GM21367 (cell line): Measurements from ENCODE around the gene STARD3NL.
"Not testable (repeated sequence)": the region's sequence is repeated elsewhere in the genome, so short reads cannot be mapped to it uniquely, and the experiment has no call there.

Experiments used
- ATAC-seq: cut with Tn5 transposase; IDR thresholded peaks from one replicate; pipeline ENCODE4 v1.9.1; 2021; ENCODE audit not compliant: unreplicated experiment

STARD3NL gene, protein sequence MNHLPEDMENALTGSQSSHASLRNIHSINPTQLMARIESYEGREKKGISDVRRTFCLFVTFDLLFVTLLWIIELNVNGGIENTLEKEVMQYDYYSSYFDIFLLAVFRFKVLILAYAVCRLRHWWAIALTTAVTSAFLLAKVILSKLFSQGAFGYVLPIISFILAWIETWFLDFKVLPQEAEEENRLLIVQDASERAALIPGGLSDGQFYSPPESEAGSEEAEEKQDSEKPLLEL

GRCh38 chr7:38178004-38178694 lies at the start of gene STARD3NL:
TSS of gene STARD3NL (plus strand) at chr7:38178245. CDS start at chr7:38207505, 29,260 bp downstream.
- ATAC-seq: peak; percentile 98

DNA sequence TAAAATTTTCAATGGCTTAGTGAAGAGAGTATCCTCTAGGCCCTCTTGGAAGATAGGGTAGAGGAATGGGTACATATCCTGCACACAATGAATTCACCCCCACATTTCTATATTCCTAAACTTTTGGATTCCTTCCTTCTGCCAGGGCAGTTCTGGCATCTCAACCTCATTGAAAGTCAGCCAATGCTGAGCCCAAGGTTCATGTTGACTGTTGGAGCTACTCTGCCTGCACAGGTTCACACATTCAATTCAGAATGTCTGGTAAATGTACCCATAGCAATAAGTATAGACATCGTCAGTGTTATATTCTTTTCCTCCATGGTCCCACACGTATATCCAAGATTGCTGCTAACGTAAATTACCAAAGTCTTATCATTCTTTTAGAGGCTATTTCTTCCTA lies 48.9 kb upstream of the STARD3NL start:
- no peak for ATAC-seq

GRCh38 chr7:38129579-38129978 lies 48.5 kb upstream of the STARD3NL start:
- ATAC-seq: no peak

GRCh38 chr7:38138171-38138570 lies 39.9 kb upstream of the STARD3NL start:
- ATAC-seq: no peak

- no peak for ATAC-seq
Measured at GRCh38 chr7:38141187-38141586, 36.9 kb upstream of the STARD3NL start.

DNA sequence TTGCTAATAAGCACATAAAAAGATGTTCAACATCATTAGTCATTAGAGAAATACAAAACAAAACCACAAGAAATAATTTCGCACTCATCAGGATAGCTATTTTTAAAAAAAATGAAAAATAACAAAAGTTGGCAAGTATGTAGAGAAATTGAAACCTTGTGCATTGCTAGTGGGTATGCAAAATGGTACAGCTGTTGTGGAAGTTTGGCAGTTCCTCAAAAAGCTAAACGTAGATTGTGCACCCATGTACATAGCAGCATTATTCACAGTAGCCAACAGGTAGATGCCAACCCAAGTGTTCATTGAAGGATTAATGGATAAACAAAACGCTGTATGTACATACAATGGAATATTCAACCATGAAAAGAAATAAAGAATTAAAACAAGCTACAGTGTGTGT lies 35.3 kb upstream of the STARD3NL start:
- ATAC-seq: peak; percentile 90

DNA sequence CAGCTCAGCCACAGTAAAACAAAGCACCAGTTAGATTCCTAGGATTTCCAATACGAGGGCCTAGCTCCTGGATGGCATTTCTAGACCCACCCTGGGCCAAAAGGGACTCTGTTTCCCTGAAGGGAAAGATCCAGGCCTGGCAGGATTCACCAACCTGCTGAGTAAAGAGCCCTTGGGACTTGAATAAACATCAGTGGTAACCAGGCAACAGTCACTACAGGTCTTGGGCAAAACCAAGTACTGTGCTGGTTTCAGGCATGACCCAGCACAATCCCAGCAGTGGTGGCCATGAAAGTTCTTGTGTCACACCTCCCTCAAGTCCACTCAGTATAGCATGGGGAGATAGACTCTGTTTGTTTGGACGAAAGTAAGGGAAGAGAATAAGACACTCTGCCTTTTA lies 31.0 kb upstream of the STARD3NL start:
- ATAC-seq: no peak

DNA sequence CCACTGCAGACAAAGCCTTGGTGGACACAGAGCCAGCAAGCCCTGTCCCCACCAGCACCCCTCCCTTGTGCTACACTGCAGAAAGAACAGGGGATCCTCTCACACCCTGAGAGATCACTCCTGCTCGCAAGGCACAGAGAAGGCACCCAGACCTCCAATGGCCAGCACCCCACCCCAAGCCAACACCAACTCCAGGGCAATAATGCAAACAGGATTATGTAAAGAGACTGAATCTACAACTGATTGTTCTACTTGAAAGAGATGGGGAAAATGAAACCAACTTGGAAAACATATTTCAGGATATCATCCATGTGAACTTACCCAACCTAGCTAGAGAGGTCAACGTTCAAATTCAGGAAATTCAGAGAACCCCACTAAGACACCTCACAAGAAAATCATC lies 26.5 kb upstream of the STARD3NL start:
- ATAC-seq: no peak

- ATAC-seq: no peak
Measured at GRCh38 chr7:38153515-38153914, 24.5 kb upstream of the STARD3NL start.

GRCh38 chr7:38154278-38154677 lies 23.8 kb upstream of the STARD3NL start:
- ATAC-seq: no peak

GRCh38 chr7:38160003-38160571 lies 18.0 kb upstream of the STARD3NL start:
- ATAC-seq: no peak

GRCh38 chr7:38162036-38162435 lies 16.0 kb upstream of the STARD3NL start:
- no peak for ATAC-seq

DNA sequence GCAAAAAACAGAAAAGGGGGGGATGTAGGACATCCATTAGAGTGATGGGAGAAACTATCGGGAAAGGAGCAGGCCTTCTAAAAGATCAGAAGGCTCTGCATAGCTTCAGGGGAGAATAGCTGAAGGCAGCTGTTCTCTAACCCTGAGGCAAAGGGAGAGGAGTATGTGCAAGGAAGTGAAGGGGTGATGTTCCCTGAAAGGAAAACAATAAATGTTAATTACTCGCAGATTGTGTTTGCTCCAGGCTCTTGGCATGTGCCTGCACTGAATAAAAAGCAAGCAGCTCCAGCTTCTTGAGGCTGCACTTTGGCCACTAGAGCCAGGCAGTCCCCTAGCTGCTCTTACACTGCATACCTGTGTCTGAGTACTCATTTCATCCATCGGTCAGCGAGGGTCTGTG lies 14.4 kb upstream of the STARD3NL start:
- ATAC-seq: no peak

DNA sequence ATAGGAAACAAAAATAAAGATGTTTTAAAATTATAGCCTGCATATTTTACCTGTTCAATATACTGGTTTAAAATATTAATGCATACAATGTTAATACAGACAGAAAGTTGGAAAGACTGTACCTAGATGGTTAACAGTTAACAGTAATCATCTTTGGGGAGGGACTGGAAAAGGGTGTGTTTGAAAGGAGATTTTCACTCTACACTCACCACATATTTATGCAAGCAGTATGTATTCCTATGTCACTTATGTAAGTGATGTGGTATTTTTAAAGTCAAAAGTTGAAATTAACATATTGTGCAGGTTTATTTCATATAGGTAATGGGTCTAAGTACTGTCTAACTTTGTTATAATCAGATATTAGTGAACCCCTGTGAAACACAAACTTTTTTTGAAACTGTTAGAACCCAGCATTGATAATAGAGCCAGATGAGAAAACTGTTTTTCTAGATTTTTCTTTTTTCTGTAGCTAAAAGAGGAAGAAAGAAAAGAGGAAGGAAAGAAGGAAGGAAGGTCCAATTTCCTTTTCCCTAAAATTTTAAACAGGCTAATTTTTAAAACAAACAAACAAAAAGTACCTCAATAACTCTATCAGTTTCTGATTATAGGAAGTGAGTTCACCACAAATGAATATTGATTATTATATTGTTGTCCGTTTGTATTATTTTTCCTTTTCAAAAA lies 9.0 kb upstream of the STARD3NL start:
- ATAC-seq: no peak

DNA sequence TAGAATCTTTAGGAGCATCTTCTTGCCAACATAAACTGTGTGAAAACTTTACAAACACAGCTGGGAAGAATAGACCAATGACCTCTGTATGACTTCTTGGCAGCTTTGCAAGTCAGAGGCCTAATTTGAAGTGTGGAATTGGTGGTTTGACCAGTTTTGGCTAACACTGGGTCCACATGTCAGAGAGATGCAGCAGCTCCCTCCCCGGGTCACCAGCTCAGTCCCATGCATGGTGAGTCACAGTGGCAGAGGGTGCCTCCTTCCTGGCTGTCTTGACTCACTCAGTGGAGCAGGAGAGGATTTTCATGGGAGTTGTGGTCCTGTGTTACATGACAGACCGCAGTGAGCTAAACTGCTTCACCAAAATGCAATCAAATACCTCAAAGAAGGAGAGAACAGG lies 8.2 kb upstream of the STARD3NL start:
- ATAC-seq: peak; percentile 52

DNA sequence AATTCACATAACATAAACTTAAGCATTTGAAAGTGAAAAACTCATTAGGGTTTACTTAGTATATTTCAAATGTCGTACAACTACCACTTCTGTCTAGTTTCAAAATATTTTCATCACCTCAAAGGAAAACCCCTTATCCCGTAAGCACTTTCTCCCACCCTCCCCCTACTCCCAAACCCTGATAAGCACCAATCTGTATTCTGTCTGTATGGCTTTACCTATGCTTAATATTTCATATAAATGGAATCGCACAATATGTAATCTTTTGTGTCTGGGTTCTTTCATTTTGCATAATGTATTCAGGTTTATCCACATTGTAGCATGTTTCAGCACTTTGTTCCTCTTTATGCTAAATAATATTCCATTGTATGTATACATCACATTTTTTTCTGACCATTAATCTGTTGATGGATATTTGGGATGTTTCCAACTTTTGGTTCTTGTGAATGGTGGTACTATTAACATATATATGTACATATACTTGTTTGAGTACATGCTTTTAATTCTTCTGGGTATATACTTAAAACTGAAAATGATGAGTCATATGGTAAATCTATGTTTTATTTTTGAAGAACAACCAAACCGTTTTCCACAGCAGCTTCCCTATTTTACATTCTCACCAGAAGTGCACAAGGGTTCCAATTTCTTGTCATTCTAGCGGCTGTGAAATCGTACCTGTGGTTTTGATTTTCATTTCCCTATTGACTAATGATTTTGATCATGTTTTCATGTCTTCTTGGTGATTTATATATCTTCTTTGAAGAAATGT lies 6.2 kb upstream of the STARD3NL start:
- ATAC-seq: no peak

DNA sequence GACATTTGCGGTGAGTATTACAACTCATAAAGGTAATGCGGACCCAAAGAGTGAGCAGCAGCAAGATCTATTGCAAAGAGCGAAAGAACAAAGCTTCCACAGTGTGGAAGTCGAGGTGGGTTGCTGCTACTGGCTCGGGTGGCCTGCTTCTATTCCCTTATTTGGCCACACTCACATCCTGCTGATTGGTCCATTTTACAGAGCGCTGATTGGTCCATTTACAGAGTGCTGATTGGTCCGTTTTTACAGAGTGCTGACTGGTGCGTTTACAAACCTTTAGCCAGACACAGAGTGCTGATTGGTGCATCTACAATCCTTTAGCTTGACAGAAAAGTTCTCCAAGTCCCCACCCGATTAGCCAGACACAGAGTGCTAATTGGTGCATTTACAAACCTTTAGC lies 2.5 kb upstream of the STARD3NL start:
- not testable (repeated sequence) for ATAC-seq

DNA sequence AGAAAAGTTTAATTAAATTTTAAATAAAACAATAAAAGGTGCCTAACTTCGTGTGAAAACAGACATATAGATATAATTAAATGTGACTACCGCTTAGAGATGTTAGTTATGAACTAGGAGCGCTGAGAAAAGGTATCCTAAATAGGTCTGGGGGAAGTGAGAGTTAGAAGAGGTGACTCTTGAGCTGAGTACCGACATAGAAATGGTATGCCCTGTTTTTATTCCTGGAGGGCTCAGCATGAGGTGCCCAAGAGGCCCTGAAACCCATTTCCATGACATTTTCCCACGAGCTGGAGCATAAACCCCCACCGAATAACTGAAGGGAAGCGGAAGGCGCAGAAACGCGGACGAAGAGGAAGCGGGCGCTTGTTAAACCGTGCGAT lies 433 bp upstream of the STARD3NL start:
- ATAC-seq: no peak

- peak; percentile 20 for ATAC-seq
Measured at GRCh38 chr7:38178695-38179344, 775 bp downstream of the STARD3NL start.

GRCh38 chr7:38179776-38180226 lies 1.8 kb downstream of the STARD3NL start:
- no peak for ATAC-seq

- no peak for ATAC-seq
Measured at GRCh38 chr7:38181111-38181510, 3.1 kb downstream of the STARD3NL start.
